HL-60/S4 treated with phorbol 12-myristate 13-acetate at 8.2 ng/mL for 4 days and 3 days (cell line): Measurements from ENCODE around the gene FOXF2.
"Not testable (repeated sequence)": the region's sequence is repeated elsewhere in the genome, so short reads cannot be mapped to it uniquely, and the experiment has no call there.

Experiments used
- in situ Hi-C: fragments of 300-500 bp; cut with MboI; formaldehyde crosslinking; loops from 2 replicates; pipeline ENCODE4 v1.15.0; 2022; ENCODE audit warnings: low sequenced_read_pairs

Gene FOXF2

GRCh38 chr6:1389369-1390132, at the start of gene FOXF2:
TSS of gene FOXF2 (plus strand) at chr6:1389576. CDS start at chr6:1389948, 372 bp downstream.
- in situ Hi-C loops = no loop called here

DNA sequence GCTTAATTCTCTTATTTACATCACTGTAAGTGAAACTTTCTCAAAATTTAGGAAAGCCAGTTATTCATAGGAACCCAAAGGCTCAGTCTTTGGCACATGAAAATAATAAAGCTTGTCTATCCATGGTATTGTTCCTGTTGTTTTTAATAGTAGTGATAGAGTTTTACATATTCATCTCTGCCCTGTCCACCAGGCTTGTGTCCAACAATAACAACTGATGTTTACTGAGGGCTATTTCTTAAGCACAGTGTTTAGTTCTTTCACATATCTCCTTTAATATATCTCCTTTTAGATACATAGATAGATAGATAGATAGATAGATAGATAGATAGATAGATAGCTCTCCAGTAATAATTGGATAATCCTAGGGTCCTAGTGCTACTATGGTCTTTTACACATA, 43.3 kb upstream of the FOXF2 start:
- in situ Hi-C loops = no loop called here

DNA sequence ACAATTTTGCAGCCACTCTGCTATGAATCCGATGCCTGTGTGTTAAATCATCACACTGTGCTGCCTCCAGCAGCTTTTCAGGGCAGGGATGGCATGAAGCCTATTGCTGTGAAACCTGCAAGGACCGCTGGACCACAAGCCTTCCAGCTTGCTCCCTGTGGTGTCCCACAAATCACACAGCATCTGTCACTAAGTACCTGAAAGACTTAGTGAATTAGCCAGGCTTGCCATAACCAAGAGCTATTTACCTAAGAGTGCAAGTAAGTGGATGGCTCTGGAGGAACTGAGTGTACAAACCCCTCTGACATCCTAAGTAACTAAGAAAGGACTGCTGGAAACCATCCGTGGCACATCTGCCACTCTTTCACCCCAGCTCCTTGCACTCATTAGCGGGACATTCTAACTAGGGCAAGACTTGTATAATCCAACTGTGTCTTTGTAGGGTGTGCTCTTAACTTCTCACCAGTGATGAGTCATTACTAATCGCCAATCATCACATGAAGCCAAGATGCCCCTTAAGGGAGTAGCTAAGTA, 42.8 kb upstream of the FOXF2 start:
- in situ Hi-C loops = no loop called here

DNA sequence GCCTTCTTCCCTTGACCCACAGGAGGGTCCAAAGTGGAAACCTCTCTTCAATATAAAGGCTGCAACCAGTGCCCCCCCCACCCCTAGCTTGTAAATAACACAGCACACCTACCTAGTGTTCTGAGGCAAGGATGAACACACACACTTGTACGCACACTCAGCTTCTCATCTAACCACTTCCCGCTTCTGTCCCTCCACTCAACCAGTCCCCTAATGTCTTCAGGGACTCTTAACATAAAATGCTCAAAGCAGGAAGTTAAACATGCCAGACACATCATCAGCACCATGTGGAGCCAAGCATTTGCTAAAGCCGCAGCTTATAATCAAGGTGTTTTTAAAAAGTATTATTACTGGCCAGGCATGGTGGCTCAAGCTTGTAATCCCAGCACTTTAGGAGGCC, 42.2 kb upstream of the FOXF2 start:
- in situ Hi-C loops = no loop called here

GRCh38 chr6:1348675-1349074, 40.7 kb upstream of the FOXF2 start:
- in situ Hi-C loops = no loop called here

- in situ Hi-C loops = no loop called here
Measured at GRCh38 chr6:1349655-1350054, 39.7 kb upstream of the FOXF2 start.

GRCh38 chr6:1351381-1352008, 37.9 kb upstream of the FOXF2 start:
- in situ Hi-C loops = no loop called here

DNA sequence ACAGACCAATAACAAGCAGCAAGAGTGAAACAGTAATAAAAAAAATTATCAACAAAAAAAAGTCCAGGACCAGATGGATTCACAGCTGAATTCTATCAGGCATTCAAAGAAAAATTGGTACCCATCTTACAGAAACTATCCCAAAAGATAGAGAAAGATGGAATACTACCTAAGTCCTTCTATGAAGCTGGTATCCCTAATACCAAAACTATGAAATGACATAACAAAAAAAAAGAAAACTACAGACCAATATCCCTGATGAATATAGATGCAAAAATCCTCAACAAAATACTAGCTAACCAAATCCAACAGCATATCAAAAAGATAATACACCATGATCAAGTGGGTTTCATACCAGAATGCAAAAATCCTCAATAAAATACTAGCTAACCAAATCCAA, 34.3 kb upstream of the FOXF2 start:
- in situ Hi-C loops = not testable (repeated sequence)

DNA sequence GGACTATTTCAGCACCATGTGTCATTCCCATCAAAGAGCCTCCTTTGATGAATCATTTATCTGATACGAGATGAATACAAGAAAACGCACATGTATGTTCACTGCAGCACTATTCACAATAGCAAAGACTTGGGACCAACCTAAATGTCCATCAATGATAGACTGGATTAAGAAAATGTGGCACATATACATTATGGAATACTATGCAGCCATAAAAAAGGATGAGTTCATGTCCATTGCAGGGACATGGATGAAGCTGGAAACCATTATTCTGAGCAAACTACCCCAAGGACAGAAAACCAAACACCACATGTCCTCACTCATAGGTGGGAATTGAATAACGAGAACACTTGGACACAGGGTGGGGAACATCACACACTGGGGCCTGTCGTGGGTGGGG, 27.7 kb upstream of the FOXF2 start:
- in situ Hi-C loops = not testable (repeated sequence)

- in situ Hi-C loops = no loop called here
Measured at GRCh38 chr6:1362643-1363042, 26.7 kb upstream of the FOXF2 start.

DNA sequence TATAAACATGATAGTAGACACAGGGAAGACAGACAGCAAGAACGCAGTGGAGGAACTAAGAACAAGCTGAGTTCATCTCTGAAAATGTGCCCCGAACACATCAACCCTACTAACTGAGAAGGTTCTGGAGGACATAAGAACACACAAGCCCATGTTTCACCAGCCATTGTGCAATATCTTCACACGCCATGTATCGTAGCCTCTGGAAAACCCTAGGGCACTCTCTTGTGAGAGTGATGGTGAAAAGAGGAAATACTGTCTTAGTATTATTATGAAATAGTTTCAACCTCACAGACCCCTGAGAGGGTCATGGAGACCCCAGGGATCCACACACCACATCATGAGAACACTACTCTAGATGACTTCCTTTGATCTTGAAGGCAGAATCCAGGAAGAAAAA, 26.1 kb upstream of the FOXF2 start:
- in situ Hi-C loops = no loop called here

DNA sequence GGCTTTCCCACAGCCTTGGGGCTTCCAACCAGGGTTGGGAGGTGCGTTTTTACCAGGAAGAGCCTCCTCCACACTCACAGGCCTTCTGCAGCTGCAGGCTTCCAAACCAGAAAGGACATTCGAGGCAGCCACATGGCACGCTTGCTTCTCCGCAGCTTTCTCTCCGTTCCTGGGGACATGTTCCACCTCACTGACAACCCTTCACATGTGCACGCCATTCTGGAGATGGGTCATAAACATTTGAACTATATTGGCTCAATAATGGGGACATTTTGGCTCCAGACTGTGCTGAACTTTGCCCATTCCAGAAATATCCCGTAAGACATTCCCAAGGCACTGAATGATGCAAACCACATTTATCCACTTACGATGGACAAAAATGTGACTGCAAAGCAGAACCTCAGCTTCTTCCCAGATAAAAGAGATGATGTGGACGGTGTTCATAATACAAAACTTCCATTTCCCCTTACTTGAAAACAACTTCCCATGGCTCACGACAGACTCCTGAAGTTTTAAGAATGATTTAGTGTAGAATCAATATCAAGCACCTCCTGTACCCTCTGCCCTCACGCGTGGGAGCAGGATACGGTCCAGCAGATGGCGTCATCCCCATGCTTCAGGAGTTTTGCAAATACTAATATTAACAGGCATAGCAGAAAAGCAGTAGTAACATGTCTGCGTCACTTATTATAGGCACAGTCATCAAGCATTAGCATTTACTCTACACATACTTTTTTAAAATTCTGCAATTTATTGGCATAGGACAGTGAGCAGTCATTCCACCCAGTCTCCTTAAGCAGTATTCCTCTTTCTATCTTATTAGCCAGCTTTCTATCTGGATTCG, 25.4 kb upstream of the FOXF2 start:
- in situ Hi-C loops = no loop called here

DNA sequence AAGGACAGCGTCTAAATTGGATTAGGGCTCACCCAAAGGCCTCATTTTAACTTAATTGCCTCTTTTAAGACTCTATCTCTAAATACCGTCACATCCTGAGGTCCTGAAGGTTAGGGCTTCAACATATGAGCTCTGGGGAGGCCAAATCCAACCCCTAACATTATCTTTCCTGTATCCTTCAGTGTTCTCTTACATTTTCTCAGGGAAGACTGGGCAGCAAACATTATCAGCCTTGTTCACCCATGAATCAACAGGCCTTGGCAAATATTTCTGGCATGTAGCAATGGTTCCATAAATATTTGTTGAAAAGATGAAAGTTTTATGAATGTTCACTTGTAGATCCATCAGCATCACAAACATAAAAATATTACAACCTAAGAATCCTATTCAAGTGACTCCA, 24.6 kb upstream of the FOXF2 start:
- in situ Hi-C loops = no loop called here

- in situ Hi-C loops = no loop called here
Measured at GRCh38 chr6:1365686-1366085, 23.7 kb upstream of the FOXF2 start.

- in situ Hi-C loops = no loop called here
Measured at GRCh38 chr6:1367771-1368170, 21.6 kb upstream of the FOXF2 start.

GRCh38 chr6:1368940-1369339, 20.4 kb upstream of the FOXF2 start:
- in situ Hi-C loops = no loop called here

DNA sequence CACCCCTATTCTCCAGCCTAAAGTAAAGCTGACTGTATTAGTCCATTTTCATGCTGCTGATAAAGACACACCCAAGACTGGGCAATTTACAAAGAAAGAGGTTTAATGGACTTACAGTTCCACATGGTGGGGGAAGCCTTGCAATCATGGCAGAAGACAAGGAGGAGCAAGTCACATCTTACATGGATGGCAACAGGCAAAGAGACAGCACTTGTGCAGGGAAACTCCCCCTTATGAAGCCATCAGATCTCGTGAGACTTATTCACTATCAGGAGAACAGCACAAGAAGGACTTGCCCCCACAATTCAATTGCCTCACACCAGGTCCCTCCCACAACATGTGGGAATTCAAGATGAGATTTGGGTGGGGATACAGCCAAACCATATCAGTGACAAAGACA, 19.7 kb upstream of the FOXF2 start:
- in situ Hi-C loops = not testable (repeated sequence)

- in situ Hi-C loops = no loop called here
Measured at GRCh38 chr6:1371933-1372332, 17.4 kb upstream of the FOXF2 start.

GRCh38 chr6:1372690-1373089, 16.7 kb upstream of the FOXF2 start:
- in situ Hi-C loops = no loop called here

DNA sequence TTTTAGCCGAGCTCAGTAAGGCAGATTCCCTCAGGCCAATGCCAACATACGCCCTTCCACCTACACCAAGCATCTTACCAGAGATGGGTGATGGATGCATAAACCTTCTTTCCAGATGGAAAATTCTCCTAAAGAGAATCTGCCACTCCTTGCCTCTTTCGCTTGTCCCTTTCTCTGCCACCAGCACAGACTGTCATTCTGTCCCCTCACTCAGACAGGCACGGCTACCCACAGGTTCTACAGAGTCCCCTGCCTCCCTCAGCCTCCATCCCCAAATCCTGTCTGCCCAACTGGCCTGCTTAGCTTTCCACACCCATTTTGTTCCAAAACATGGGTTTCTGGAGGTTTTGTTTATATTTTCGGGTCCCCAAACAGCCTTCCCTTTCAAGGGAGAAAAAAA, 12.7 kb upstream of the FOXF2 start:
- in situ Hi-C loops = no loop called here

DNA sequence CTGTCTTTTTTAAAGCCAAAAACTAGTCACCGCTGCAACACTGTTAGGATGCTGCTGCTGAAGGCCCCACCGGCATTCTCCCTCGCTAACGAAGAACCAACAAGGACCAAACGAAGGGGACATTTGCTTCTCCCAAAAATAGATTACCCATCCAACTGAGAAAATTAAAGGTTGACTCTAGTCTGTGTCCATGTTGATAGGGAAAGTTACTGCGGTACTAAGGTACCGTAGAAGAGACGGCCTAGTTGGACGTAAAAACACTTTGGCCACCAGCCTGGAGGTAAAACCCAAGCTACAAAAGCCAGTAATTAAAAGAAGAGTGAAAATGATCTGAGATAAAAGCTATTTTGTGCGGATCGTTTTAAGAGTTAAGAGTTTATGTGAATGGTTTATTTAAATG, 11.8 kb upstream of the FOXF2 start:
- in situ Hi-C loops = no loop called here
